ENCODE measurements around the gene VPS26B. TPM values are rescaled to one million over a fixed set of nuclear protein-coding genes. Genes with fewer than 3 reads are reported as not detected.

Gene VPS26B
- total RNA-seq, 1 donor from 2014 or later: 46.6 TPM

DNA sequence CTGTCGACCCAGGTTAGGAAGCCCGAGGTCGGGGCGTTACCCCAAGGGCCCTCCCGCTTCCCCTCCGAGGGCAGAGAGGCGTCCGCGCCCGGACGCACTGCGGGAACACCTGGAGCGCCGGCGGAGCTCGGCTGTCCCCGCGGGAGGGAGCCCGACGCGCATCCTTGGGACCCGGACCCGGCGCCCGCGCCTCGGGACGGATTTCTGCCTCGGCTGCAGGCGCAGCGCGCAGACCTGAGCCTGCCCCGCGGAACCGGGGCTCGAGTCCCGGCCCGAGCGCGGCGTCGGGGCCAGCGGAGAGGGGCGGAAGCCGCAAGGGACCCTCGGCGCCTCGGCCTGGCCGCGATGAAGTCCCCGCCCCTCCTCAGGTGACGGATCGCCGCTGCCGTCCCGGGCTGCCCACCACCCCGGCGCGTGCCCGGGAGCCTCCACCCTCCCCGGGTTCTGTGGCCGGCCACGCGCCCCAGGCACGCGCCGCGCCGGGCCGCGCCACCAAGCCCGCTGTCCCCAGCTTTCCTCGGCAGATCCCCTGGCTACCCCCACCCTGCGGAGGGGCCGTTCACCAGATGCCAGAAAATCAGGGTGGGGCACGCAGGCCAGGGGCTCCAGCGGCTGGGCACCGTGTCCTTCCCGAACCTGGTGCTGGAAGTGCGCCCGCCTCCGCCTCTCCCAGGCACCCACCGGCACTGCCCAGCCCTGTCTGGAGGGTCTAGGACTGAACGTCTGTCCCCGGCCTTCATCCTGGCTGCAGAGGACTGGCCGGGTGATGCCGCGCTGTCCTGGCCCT, 52.1 kb downstream of the VPS26B start:
- peak overlapping the region; percentile 37 for H3K4me3 ChIP-seq (ENCODE audit: insufficient read depth, low read depth, low read length)
- H3K4me1 Mint-ChIP-seq (ENCODE audit: low read depth, unreplicated experiment): peaks cover 4% of the 10 kb centered on the region
- H3K36me3 ChIP-seq (ENCODE audit: insufficient read depth, low read length): no peaks in the 10 kb centered on the region
- peak overlapping the region; percentile 78 for H2AFZ ChIP-seq (ENCODE audit: low read depth, low read length)
- H4K20me1 ChIP-seq (ENCODE audit: insufficient read depth, low read length): no peaks in the 10 kb centered on the region
- H3K9ac ChIP-seq (ENCODE audit: low read length): no peak overlapping the region
- no peaks in the 10 kb centered on the region for H3K36me3 Mint-ChIP-seq (ENCODE audit: low read depth, unreplicated experiment)
- H3K4me3 Mint-ChIP-seq (ENCODE audit: unreplicated experiment): peak overlapping the region; percentile 86
- peaks cover 3% of the 10 kb centered on the region for H3K9me3 Mint-ChIP-seq (ENCODE audit: unreplicated experiment)
- no peaks in the 10 kb centered on the region for H3K79me2 ChIP-seq (ENCODE audit: insufficient read depth, low read length)
- H3K27ac ChIP-seq (ENCODE audit: low read depth, low read length): no peak overlapping the region
- peaks cover 61% of the 10 kb centered on the region for H3K27me3 Mint-ChIP-seq (ENCODE audit: low read depth, unreplicated experiment)
- no peak for DNase-seq (ENCODE audit: low read depth)
- no peak overlapping the region for H3K27ac Mint-ChIP-seq (ENCODE audit: unreplicated experiment)
- H3K4me2 ChIP-seq (ENCODE audit: low read length): peak overlapping the region; percentile 81
- peaks cover 10% of the 10 kb centered on the region for H3K4me1 ChIP-seq (ENCODE audit: insufficient read depth, low read length)
- TF ChIP-seq CTCF (IDR thresholded peaks at IDR 0.05; ENCODE audit: insufficient read depth, low read depth, low read length) (no peak), EZH2 (IDR thresholded peaks at IDR 0.05; ENCODE audit: insufficient read depth, low read length) (peak; percentile 95)
- peaks cover 68% of the 10 kb centered on the region for H3K27me3 ChIP-seq (ENCODE audit: insufficient read depth, low read length)
- no peak for FAIRE-seq
- H3K9me3 ChIP-seq (ENCODE audit: insufficient read depth, low read depth, low read length): peaks cover 7% of the 10 kb centered on the region

DNA sequence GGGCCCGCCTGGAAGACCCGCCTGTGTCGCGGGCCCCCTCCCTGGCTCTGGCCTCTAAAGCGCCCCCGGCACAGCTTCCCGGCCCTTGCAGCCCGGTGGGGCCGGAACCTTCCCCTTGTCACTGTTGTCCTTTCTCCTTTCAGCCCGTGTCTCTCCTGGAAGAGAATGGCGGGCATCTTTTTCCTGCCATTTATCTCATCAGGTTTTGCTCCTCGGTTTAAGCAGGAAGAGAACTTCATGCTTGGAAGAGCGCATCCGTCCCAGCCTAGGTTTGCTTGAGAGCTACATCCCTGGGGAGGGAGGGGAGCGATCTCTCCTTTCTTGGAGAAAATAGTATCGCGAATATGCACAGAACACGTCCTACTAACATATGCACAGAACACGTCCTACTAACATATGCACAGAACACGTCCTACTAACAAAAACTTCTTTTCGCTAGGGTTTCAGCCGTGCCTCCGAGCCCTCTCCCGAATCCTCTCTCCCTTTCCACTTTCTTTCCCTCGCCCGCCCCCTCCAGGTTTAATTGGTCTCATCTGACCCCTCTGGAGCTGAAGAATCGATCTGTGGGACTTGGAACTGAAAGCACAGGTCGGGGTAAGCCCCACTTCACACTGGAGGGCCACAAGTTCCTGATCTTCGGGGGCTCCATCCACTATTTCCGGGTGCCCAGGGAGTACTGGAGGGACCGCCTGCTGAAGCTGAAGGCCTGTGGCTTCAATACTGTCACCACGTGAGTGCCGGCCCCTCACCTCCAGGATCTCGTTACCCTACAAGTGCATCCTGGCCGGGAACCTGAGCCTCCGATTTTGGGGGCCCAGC, 52.9 kb downstream of the VPS26B start:
- peaks cover 55% of the 10 kb centered on the region for H3K27me3 Mint-ChIP-seq (ENCODE audit: low read depth, unreplicated experiment)
- no peak for FAIRE-seq
- H3K36me3 Mint-ChIP-seq (ENCODE audit: low read depth, unreplicated experiment): no peaks in the 10 kb centered on the region
- Histone ChIP-seq H2AFZ (ENCODE audit: low read depth, low read length) (peak overlapping the region; percentile 34), H3K9ac (ENCODE audit: low read length) (no peak overlapping the region), H3K4me1 (ENCODE audit: insufficient read depth, low read length) (peaks cover 10% of the 10 kb centered on the region), H3K9me3 (ENCODE audit: insufficient read depth, low read depth, low read length) (peaks cover 7% of the 10 kb centered on the region), H3K27ac (ENCODE audit: low read depth, low read length) (no peak overlapping the region), H3K4me3 (ENCODE audit: insufficient read depth, low read depth, low read length) (no peak overlapping the region), H3K27me3 (ENCODE audit: insufficient read depth, low read length) (peaks cover 62% of the 10 kb centered on the region), H3K36me3 (ENCODE audit: insufficient read depth, low read length) (no peaks in the 10 kb centered on the region), H3K79me2 (ENCODE audit: insufficient read depth, low read length) (no peaks in the 10 kb centered on the region), H4K20me1 (ENCODE audit: insufficient read depth, low read length) (no peaks in the 10 kb centered on the region), H3K4me2 (ENCODE audit: low read length) (peak overlapping the region; percentile 81)
- peaks cover 4% of the 10 kb centered on the region for H3K4me1 Mint-ChIP-seq (ENCODE audit: low read depth, unreplicated experiment)
- peak overlapping the region; percentile 85 for H3K4me3 Mint-ChIP-seq (ENCODE audit: unreplicated experiment)
- TF ChIP-seq CTCF (IDR thresholded peaks at IDR 0.05; ENCODE audit: insufficient read depth, low read depth, low read length) (no peak), EZH2 (IDR thresholded peaks at IDR 0.05; ENCODE audit: insufficient read depth, low read length) (no peak)
- peak overlapping the region; percentile 44 for H3K27ac Mint-ChIP-seq (ENCODE audit: unreplicated experiment)
- DNase-seq (ENCODE audit: low read depth): no peak
- H3K9me3 Mint-ChIP-seq (ENCODE audit: unreplicated experiment): peaks cover 3% of the 10 kb centered on the region
